NOMO-1 treated with dmso at 0.1 percent for 144 hours (cell line): ENCODE data around the gene TLX1.
A peak's percentile ranks its signal among the peaks of the same experiment; 100 is the strongest.

Experiments
- DNase-seq: peaks from one replicate; lab custom pipeline; 2025; ENCODE audit not compliant: unreplicated experiment; lab: John Stamatoyannopoulos, UW

The TLX1 gene

DNA sequence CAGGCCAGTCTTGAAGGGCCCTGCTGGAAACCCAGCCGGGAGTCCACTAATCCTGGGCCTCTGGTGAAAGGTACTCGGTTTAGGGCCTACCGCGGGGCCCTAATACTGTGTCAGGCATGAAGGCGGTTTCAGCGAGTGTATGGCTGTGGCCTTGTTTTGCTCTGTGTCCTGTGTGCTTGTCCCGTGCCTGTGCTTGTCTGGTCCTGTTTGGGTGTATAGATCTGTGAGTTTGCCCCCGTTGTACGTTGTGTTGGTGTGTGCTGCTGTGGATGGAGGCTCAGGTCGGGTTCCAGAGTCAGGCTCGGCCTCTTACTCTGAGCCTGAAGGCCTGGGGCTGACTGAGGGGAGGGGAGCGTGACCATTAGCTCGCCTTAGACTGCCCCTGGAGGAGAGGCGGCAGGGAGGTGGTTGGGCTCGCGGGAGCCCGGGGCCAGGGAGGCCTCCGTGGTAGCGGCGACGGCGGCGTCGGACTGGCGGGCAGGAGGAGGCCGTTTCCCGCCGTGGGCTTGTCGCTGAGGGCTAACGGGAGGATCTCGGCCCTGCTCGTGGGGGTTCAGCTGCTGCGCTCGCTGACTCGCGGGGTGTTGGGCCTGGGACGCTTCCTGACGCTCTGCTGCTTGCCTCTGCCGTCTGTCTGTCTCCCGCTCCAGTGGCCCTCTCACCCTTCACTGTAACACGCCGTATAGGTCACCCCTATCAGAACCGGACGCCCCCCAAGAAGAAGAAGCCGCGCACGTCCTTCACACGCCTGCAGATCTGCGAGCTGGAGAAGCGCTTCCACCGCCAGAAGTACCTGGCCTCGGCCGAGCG, 2.6 kb downstream of the TLX1 start:
- no peak for DNase-seq

GRCh38 chr10:101134299-101135127, 3.4 kb downstream of the TLX1 start:
- DNase-seq, result no peak

DNA sequence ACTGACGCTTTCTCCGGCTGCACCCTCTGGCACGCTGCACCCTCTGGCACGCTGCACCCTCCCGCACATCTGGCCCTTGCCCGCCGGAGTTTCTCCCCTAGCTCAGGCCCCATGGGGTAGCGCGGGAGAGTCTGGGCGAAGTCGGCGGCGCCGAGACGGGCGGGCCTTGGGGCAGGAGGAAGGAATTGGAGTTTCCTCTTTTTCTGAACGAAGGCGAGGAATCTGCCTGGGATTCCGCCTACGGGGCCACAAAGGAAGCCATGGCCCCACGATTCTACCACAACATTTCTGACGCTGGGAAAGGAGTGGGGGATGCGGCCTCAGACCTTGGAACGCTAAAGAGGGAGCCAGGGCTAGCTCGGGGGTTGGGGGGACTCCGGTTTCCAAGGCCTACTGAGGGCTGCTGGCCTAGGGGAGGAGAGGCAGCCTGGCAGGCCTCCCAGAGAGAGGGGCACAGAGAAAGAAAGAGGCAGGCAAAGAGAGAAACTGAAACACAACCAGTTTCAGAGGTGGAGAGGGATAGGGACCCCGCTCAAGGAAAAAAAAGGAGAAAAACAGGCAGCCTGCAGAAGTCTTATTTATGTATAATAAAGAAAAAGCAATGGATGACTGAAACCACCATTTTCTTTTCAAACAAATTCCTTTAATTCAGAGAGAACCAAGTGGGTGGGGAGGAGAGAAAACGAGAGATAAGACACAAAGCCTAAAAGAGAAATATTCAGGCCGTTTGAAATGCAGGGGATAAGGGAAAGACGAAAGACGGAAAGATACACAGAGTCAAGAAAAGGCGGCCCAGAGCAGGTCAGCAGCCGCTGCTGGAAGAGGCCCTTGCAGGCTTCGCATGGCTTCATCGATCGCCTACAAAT, 4.3 kb downstream of the TLX1 start:
- peak; percentile 17 for DNase-seq

GRCh38 chr10:101136007-101136707, 5.1 kb downstream of the TLX1 start:
- no peak for DNase-seq

GRCh38 chr10:101136708-101137121, 5.6 kb downstream of the TLX1 start:
- no peak for DNase-seq

- DNase-seq, result no peak
Observed at GRCh38 chr10:101137271-101137670, 6.2 kb downstream of the TLX1 start.

- DNase-seq, result no peak
Observed at GRCh38 chr10:101138788-101139420, 7.8 kb downstream of the TLX1 start.

GRCh38 chr10:101139421-101139911, 8.4 kb downstream of the TLX1 start:
- DNase-seq, result no peak

GRCh38 chr10:101140084-101140949, 9.2 kb downstream of the TLX1 start:
- no peak for DNase-seq

GRCh38 chr10:101140950-101141615, 10.0 kb downstream of the TLX1 start:
- DNase-seq, result no peak

GRCh38 chr10:101141616-101142532, 10.8 kb downstream of the TLX1 start:
- peak; percentile 42 for DNase-seq

- no peak for DNase-seq
Observed at GRCh38 chr10:101142533-101143344, 11.6 kb downstream of the TLX1 start.

GRCh38 chr10:101143345-101143630, 12.2 kb downstream of the TLX1 start:
- DNase-seq, result no peak

DNA sequence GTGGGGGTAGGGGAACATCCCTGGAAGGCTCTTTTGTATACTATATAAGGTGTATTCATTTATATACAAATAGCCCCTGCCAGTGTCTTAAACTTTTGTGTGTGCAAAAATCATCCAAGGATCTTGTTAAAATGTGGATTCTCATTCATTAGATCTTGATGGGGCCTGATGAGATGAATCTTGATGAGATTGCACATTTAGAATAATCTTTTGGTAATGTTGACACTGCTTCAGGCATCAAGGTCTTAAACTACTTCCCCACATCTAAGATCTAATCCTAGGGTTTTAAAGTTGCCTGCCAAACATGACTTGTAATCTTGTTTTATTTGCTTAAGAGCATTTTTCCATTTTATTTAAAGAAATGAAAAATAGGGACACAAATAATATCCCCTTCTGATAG, 13.0 kb downstream of the TLX1 start:
- no peak for DNase-seq

DNA sequence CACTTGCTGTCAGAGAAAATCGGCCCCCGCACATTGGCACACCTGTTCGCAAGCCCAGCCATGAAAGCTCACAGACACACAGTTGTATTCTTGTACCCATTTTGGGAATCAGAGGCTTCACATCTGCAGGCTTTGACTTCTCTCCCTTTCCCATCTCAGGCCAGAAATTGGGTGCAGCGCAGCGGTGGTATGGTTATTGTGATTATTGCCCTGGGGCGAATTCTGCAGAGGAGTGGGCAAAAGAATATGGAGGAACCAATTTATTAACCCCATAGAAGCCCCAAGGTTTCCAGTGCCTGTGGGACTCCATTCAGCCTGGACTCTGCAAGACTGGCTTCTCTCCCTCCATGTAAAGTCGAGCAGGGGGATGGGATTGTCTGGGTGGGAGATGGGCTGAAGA, 14.0 kb downstream of the TLX1 start:
- DNase-seq, result no peak

GRCh38 chr10:101145750-101146391, 14.8 kb downstream of the TLX1 start:
- DNase-seq, result no peak
